GM18526 (cell line): ENCODE results near the gene CHRNB4.

Source experiments
- POLR2A ChIP-seq: IDR thresholded peaks from 3 replicates; pipeline ENCODE4 v1.6.1; 2011; ENCODE audit not compliant: insufficient read length; ENCODE audit errors: extremely low read depth

The CHRNB4 gene

GRCh38 chr15:78673917-78674444 lies 33.0 kb upstream of the CHRNB4 start:
- TF ChIP-seq POLR2A: no peak

GRCh38 chr15:78673476-78673875 lies 32.5 kb upstream of the CHRNB4 start:
- TF ChIP-seq POLR2A: no peak

GRCh38 chr15:78672285-78673014 lies 31.4 kb upstream of the CHRNB4 start:
- no peak for TF ChIP-seq POLR2A

DNA sequence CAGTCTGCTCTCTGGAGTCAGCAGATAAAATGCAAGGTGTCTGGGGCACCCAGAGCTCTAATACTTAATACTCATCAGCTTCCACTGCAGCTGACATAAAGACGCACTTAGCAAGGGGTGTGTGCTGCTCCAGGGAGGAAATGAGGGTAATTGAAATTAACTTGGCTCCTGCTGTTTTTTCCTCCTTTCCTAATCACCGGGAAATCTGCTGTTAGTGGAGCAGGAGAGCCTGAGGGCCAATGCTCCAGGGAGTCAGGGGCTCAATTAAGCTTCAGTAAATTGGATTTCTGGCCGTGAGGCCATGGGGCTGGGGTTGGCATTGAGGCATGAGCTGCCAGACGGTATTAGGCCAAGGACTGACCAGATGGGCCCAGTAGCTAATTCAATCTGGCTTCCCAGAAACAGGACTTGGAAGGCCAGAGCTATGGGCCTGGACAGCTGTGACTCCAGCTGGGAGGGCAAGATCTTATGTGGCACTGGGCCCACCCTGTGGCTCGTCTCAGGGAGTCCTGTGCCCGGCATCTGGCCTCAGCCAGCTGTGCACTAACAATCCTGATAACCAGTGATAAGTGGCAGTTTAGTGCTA lies 30.7 kb upstream of the CHRNB4 start:
- no peak for TF ChIP-seq POLR2A

DNA sequence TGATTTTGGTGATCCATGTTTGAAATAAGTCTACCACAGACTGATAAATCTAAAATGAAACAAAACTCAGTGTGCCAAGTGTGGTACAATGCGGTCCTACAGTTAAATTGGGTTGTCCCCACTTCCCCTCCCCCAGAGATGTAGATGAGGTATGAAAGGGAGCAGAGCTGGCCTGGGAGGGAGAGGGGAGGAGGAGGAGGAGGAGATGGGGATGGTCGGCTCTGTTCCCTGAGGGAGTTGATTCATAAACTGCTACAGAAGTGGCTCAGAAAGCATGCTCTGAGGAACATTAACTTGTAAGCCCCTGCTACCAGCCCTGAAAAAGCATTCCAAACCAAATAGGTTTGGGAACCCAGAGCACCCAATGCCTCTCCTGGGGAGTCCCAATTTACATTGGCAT lies 28.0 kb upstream of the CHRNB4 start:
- TF ChIP-seq POLR2A: no peak

DNA sequence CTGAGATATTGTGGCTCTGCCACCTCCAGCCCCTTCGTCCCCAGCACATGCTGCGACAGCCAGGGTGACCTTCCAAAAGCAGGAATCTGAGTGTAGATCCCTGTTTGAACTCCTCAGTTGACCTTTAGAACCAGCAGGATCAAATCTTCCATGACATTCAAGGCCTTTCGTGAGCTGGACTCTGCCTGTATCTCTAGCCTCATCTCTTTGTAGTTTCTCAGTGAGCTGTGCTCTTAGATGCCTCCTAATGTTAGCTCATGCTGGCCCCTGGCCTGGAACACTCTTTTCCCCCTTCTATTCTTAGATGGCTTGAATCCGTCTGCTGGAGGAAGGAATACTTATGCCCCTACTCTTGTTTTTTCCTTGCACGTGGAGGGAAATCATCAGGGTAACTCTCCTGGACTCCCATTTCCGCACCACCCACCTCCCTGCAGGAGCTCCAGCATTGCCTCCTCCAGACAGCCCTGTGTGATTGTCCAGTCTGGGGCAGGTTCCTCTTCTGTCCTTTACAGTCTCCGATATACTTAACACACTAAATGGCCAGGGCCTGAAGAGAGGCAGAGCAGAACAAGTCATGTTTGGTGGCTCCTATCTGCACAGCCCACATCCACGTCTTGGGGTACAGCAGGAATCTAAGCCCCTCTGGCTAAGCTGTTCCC lies 26.7 kb upstream of the CHRNB4 start:
- no peak for TF ChIP-seq POLR2A

DNA sequence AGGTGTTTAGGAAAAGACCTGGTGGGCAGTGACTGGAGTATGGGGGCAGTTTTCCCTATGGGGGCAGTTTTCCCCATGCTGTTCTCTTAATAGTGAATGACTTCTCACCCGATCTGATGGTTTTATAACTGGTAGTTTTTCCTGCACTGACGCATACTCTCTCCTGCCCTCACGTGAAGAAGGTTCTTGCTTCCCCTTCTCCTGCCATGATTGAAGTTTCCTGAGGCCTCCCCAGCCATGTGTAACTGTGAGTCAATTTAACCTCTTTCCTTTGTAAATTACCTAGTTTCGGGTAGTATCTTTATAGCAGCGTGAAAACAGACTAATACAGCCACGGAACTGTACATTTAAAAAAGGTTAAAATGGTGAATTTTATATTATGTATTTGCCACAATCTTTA lies 25.0 kb upstream of the CHRNB4 start:
- no peak for TF ChIP-seq POLR2A

GRCh38 chr15:78663703-78664102 lies 22.7 kb upstream of the CHRNB4 start:
- TF ChIP-seq POLR2A: no peak

GRCh38 chr15:78662028-78662427 lies 21.0 kb upstream of the CHRNB4 start:
- no peak for TF ChIP-seq POLR2A

- no peak for TF ChIP-seq POLR2A
Measured at GRCh38 chr15:78661001-78661400, 20.0 kb upstream of the CHRNB4 start.

GRCh38 chr15:78660584-78660983 lies 19.6 kb upstream of the CHRNB4 start:
- TF ChIP-seq POLR2A: no peak

- TF ChIP-seq POLR2A: no peak
Measured at GRCh38 chr15:78658823-78659222, 17.8 kb upstream of the CHRNB4 start.

- TF ChIP-seq POLR2A: no peak
Measured at GRCh38 chr15:78654272-78654671, 13.3 kb upstream of the CHRNB4 start.

- no peak for TF ChIP-seq POLR2A
Measured at GRCh38 chr15:78651930-78652615, 11.1 kb upstream of the CHRNB4 start.

GRCh38 chr15:78651007-78651406 lies 10.0 kb upstream of the CHRNB4 start:
- no peak for TF ChIP-seq POLR2A

- no peak for TF ChIP-seq POLR2A
Measured at GRCh38 chr15:78650022-78650421, 9.0 kb upstream of the CHRNB4 start.
